ENCODE results near the gene TMEM82.

Gene TMEM82

DNA sequence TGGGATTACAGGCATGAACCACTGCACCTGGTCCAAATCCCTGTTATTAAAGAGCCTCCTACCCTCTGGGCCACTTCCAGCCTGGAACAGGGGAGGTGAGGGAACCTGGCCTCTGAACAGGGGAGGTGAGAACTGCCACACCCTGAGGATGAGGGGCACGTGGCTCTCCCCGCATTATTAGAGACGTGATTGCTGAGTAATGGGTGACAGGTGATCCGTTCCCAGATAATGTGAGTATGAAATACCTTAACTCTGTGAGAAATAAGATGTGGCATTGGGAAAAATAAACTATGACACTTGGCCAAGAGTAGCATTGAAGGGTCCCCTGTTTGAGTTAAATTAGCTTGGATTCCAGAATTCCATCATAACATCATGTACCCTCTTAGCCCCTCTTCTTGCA is 19.9 kb upstream of the TMEM82 start:
- no peak for DNase-seq

DNA sequence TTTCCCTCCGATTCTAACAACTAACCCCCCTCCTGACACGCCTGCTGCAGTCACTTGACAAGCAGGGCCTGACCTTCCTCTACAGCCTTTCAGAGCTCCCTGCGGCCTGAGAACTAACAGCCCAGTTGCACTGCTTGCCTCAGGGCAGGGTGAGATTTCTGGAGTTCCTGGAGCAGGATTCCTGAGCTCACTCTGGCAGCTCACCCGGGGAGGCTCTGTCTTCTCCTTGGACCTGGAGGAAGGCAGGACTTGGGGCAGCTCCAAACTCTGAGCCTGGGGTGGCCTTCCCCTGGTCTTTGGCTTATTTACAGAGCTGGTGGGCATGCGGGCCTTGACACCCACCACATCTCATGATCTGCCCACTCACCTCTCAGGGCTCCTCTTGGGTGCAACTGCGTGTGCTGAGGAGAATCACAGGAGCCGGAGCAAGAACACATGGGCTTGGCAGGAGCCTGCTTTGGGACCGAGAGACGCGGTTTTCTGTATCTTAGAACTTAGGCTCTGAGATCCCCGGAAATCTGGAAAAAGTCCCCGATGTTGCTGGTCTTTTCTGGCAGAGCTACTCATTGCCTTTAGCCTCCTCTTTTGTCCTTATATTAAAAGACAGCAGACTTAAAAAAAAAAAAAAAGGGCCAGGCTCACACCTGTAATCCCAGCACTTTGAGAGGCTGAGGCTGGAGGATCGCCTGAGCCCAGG is 19.3 kb upstream of the TMEM82 start:
- no peak for DNase-seq

DNA sequence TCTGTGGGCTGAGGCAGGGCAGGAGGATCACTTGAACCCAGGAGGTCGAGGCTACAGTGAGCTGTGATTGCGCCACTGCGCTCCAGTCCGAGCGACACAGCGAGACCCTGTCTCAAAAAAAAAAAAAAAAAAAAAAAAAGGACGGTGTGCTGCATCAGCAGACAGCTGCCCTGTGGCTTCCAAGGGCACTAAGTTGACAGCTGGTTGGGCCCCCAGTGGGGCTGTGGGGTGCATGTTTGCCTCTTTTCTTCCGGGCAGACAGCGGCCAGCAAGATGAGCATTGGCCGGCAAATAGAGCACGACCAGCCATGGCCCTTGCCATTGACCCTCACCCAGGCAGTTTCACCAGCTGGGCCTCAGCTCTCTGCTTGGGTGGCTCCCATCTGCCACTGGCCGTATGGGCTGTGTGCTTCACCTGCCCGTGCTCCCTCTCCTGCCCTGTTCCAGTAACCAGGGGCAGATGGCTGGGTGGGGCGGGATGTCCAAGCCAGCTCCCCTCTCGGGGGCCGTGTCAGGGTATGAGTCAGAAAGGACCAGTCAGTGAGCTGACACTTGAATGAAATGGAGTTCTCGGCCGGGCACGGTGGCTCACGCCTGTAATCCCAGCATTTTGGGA is 18.6 kb upstream of the TMEM82 start:
- peak; percentile 61 for DNase-seq

DNA sequence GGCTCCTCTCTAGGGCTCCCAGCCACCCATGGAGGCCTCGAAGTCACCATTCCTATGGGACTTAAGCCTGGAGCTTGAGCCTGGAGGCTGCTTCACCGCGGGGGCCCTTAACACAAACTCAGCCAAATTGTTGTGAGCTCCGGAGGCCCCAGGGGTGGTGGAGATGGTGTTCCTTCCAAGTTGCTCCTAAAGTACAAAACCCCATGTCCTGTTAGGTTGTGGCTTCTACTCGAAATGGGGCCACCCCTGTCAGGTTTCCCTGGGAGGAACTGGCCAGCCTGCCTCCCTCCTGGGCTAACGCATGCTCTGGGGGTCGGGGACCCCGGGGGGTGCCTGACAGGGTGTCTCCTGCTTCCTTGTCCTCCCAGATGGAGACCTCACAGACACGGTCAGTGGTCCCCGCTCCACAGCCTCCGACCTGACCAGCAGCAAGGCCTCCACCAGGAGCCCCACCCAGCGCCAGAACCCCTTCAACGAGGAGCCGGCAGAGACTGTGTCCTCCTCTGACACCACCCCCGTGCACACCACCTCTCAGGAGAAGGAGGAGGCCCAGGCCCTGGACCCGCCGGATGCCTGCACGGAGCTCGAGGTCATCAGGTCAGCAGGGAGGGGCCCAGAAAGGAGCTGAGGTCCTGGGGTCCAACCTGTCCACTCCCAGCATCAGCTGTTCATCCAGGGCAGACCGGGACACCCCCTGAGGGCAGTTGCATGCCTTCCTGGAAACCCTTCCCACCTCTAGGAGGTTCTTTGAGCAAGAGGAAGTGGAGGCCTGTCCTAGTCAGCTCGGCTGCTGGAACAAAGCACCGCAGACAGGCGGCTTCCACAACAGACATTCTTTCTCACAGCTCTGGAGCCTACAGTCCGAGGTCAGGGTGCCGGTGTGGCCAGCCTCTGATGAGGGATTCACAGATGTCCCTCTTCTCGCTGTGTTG is 17.1 kb upstream of the TMEM82 start:
- no peak for DNase-seq

DNA sequence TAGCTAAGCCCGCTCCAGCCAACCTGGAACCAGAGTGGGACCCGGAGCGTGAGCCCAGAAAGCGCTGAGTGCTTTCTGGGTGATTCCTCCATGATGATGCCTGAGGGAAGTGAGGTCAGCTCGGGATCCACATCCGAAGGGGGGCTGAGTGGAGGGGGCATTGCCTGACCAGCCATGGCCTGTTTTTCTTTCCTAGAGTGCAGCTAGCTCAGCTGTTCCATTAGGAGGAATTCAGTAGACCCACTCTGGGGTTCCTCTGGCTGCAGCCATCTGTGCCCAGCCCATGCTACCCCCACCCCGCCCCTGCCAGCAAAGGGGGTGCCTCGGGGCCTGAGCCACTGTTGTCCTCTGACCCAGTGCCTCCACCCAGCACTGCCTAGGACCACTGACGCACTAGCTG is 15.8 kb upstream of the TMEM82 start:
- no peak for DNase-seq

DNA sequence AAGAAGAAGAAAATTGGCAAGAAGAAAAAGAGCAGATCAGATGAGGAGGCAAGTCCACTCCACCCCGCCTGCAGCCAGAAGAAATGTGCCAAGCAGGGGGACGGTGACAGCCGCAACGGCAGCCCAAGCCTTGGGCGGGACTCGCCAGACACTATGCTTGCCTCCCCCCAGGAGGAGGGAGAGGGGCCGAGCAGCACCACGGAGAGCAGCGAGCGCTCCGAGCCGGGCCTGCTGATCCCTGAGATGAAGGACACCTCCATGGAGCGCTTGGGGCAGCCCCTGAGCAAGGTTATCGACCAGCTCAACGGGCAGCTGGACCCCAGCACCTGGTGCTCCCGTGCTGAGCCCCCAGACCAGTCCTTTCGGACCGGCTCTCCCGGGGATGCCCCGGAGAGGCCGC is 15.3 kb upstream of the TMEM82 start:
- DNase-seq, result no peak

DNA sequence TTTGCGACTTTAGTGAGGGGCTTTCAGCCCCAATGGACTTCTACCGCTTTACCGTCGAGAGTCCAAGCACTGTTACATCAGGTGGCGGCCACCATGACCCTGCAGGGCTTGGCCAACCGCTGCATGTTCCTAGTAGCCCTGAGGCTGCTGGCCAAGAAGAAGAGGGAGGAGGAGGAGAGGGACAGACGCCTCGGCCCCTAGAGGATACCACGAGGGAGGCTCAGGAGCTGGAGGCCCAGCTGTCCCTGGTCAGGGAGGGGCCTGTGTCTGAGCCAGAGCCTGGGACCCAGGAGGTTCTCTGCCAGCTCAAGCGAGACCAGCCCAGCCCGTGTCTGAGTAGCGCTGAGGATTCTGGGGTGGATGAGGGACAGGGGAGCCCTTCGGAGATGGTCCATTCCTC is 14.9 kb upstream of the TMEM82 start:
- DNase-seq, result no peak

DNA sequence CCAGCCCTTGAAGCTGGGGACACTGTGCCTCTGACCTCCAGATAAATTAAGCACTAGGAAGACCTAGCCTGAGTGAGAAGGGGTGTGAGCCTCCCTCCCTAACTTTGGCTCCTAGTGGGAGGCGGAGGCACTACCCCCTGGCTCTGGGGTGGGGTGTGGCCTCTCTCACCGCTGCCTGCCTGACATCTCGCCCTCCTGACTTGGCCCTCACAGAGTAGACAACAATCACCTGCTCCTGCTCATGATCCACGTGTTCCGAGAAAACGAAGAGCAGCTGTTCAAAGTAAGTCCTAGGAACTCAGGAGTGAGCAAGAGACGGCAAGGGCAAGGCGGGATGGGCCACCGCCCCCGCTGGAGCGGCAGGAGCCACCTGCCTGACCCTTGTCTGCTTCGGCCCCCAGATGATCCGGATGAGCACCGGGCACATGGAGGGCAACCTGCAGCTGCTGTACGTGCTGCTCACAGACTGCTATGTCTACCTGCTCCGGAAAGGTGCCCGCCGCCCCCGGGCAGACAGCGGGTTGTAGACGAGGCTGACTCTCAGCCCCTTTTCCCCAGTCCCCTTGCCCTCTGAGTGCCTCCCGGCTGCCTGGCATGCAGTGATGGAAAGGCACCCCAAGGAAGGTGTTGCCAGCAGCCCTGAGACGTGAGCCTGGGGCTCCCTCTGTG is 14.3 kb upstream of the TMEM82 start:
- DNase-seq, result no peak

DNA sequence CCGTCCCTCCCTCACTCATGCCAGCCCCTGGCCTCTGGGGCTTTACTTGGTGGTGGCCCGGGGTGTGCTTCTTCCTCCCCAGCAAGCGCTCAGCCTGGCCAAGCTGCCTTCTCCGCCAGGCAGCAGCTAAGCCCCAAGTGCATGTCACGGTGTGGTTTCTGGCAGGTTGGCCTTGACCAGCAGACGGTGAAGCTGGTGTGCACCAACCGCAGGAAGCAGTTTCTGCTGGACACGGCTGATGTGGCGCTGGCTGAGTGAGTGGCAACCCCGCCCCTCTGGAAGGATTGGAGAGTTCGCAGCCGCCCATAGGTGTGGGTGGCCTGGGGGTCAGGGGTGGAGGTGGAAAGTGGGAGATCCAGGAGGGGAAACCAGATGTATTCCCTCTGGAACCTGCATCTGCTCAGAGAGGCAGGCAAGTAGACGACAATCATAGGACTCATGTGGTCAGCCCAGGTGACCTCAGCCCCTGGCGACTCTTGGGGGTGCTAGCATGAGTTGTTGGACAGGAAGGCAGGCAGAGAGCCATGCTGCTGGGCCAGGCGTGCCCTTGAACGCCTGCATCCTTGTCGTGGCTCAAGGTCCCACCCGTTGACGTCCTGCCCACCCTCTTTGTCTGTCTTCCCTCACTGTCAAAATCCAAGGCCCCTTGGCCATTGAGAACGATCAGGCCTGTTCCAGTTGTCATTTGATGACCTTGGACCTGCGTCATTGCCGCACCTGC is 13.2 kb upstream of the TMEM82 start:
- DNase-seq, result no peak

DNA sequence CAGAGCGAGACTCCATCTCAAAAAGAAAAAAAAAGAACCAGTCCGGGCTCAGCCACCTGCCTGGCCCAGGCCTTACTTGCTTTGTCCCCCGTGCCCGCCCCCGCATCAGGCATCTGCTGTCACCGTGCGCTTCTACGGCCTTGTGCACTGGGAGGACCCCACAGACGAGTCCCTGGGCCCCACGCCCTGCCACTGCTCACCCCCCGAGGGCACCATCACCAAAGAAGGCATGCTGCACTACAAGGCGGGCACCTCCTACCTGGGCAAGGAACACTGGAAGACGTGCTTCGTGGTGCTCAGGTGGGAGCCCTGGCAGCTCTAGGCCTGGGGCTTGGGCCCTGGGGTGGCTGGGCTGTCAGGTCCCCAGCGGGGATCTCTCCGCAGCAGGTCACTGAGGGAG is 11.9 kb upstream of the TMEM82 start:
- no peak for DNase-seq

DNA sequence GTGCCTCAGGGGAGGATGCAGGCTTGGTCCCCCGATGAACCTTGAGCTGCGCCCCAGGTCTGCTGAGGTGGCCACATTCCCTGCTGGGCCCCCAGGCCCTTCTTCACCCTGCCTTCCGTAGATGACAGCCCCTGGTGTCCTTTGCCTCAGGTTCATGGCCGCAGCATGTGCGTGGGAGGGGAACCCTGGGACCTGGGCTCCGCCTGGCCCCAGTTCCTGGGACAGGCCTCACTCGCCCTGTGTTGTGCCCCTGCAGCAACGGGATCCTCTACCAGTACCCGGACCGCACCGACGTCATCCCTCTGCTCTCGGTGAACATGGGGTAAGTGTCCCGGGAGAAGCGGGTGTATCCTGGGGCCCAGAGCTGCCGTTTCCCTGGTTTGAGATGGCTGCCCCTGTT is 11.4 kb upstream of the TMEM82 start:
- DNase-seq, result no peak

DNA sequence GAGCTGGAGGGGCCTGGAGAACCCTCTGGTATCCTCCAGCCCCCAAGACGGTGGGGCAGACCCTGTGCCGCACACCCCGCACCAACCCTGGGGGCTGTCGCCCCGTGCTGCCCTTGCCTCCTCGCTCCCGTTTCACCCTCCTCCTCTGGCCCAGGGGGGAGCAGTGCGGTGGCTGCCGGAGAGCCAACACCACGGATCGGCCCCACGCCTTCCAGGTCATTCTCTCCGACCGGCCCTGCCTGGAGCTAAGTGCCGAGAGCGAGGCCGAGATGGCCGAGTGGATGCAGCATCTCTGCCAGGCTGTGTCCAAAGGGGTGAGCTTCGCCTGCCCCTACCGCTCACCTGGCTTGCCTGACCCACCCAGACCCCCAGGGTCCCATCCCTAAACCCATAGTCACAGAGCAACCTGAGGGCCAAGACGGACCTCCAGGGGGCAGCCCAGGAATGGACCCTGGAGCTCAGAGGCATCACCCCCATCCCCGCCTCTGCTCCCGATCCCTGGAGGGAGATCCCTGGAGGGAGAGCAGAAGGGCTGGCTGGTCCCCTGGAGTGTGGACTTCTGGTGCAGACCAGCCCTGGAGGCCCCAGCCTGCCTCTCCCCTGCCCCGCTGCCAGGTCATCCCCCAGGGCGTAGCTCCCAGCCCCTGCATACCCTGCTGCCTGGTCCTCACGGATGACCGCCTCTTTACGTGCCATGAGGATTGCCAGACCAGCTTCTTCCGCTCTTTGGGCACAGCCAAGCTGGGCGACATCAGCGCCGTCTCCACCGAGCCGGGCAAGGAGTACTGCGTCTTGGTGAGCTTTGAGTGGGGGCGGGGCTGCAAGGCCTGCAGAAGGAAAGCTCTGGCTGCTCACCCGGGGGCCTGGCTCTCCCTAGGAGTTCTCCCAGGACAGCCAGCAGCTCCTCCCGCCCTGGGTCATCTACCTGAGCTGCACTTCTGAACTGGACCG is 10.3 kb upstream of the TMEM82 start:
- DNase-seq, result no peak

DNA sequence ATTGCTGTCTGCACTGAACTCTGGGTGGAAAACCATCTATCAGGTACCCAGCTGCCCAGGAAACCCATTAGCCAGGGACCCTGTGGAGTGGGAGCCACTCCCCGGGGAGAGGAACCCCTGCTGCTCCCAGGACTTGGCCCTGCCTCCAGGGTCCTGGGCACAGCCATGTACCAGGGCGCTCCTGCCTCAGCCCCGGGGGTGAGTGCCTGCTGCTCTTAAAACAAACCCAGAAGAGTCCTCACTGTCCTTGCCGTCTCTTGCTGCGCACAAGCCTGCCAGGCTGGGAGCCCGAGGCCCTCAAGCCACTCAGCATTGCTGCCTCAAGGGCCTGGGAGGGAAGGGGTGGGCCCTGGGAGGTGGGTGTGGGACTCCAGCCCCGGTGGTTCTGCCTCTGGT is 9.6 kb upstream of the TMEM82 start:
- no peak for DNase-seq

DNA sequence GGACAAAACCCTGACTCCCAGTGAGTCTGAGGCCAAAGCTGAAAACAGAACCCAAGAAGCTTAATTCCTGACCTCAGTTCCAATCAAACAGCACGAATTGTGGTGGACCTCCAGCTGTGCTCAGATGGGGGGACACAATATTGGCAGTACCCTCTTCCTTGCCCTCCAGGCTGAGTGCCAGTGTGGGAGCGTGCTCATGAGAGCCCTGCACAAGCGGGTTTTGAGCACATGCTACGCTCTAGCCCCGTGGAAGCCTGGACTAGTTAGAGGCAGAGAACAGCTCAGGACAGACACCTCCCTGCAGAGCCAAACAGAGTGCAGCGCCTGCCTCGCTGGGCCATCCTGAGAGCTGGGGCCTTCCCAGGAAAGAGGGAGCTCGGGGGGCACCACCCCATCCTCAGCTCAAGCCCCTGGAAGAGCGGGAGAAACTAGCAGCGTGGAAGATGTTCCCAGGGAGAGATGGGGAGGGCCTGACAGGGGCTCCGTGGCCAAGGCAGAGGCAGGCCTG is 9.0 kb upstream of the TMEM82 start:
- no peak for DNase-seq

DNA sequence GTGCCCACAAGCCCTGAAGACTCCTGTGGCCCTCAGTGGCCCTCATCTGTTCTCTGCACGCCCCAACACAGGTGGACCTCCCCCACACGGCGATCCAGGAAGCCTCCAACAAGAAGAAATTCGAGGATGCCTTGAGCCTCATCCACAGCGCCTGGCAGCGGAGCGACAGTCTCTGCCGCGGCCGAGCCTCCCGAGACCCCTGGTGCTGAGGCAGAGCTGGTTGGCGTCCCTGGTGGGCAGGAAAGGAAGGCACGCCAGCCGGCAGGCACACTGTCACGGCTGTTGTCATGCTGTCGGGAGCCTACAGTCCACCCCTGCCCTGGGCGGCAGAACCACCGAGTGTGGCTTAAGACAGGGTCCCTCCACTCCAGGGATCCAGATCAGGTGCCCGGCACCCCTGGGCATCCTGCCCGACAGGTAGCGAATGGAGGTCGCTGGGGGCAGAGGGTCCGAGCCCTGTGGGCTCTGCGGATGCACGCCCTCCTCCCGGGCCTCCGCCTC is 8.5 kb upstream of the TMEM82 start:
- no peak for DNase-seq

DNA sequence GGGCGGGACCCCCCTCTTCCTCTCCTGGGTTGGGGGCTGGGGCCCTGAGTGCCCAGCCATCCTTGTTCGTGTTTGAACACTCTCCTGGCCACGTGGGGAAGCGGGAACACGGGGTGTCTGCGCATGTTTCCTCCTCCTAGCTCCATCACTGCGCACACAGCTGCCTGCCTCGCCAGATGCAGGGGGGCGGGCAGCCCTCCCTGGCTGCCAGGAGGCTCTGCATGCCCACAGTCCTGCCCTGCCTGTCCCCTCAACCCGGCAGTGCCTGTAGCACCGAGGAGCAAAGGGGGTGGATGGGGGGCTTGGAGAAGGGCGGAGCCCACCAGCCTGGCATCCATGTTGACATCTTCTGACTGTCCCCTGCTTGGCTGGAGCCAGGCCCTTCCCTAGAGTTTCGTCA is 8.0 kb upstream of the TMEM82 start:
- no peak for DNase-seq

DNA sequence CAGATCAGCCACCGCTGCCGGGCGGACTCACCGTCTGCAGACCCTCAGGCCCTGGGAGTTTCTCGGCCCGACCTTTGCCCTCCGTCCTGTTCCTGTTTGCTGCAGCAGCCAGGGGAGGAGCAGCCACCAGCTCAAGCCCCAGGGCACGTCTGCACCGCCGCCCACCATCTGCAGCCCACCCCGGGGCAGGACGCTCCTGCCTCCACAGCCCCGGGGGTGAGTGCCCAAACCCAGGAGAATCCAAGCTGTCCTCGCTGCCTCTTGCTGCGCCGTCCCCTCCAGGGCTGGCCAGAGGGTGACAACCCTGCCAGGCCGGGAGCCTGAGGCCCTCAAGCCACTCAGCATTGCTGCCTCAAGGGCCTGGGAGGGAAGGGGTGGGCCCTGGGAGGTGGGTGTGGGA is 7.4 kb upstream of the TMEM82 start:
- no peak for DNase-seq

DNA sequence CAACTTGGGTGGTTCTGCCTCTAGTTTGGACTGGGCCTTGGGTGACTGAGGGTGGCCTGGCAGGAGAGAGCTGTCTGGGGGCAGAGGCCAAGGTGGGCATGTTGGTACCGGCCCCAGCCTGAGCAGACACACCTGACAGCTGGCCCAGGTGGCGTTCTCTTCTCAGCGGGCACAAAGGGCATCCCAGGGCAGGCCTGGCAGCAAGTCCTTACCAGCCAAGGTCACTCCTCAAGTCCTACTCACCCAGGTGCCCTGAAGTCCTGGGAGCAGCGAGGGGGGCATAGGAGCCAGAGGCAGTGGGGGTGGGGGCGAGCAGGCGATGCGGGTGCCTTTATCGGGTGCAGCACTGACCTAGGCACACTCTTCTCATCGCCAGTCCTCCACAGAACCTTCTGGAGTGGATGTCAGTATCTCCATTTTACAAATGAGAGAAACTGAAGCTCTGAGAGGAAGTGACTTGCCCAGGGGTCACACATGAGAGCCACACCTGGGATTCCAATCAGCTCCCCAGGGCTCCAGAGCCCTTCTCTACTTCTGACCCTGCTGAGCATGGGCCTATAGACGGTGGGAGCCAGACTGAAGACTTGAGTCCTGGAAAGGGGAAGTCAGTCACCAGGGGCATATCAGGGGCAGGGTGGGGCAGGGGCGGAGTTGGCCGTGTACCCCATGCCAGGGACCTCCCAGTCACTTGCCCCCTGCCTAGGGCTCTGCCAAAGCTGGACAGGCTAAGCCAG is 6.8 kb upstream of the TMEM82 start:
- DNase-seq, result no peak

DNA sequence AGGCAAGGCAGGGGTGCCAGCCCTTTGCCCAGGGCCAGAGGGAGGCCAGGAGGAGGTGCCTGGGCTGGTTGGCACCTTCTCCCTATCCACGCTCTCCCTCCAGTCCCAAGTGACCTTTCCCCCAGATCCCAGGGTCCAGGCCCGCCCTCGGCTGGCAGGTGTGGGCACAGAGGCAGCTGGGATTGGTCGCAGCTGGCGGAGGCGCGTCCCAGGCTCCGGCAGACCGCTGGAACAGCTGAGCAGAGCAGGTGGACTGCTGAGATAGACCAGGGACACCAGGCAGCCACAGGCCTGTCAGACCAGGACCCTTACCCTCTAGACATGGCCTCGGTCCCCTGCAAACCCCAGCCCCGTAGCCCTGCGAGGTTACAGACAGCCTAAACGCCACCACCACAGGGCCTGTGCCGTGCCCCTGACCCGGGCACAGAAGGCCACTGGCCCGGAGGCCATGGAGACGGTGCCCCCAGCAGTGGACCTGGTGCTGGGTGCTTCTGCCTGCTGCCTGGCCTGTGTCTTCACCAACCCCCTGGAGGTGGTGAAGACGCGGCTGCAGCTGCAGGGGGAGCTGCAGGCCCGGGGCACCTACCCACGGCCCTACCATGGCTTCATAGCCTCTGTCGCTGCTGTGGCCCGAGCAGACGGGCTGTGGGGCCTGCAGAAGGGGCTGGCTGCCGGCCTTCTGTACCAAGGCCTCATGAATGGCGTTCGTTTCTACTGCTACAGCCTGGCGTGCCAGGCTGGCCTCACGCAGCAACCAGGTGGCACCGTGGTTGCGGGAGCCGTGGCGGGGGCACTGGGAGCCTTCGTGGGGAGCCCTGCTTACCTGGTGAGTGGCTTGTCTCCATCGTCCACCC is 6.0 kb upstream of the TMEM82 start, which contains the start of gene SLC25A34:
TSS of gene SLC25A34 (plus strand) at position 221 of the 854 bp plus-strand sequence. CDS start at position 449, 228 bp downstream.
- DNase-seq, result peak; percentile 42

Measured in NCI-H2171 (cell line).